Esophagus mucosa (tissue), 1 donor: Measurements from ENCODE around the gene TBC1D16. TPM values are rescaled to one million over a fixed set of nuclear protein-coding genes. Genes with fewer than 3 reads are reported as not detected.
A peak's percentile ranks its signal among the peaks of the same experiment; 100 is the strongest.
"Not testable (repeated sequence)": the region's sequence is repeated elsewhere in the genome, so short reads cannot be mapped to it uniquely, and the experiment has no call there.

Source experiments
- ATAC-seq: fragments of 200-7000 bp; cut with Tn5 transposase; one replicate; pipeline ENCODE4 v1.9.1; 2020
- total RNA-seq: library from RNA; stranded (reverse); gene quantifications from one replicate; pipeline ENCODE4 v1.2.4, GENCODE V29; 2023
- donor health status: DM: yes; HTN: yes; CAD: no.

TBC1D16 gene
- total RNA-seq, 1 donor from 2014 or later = 8.9 TPM

DNA sequence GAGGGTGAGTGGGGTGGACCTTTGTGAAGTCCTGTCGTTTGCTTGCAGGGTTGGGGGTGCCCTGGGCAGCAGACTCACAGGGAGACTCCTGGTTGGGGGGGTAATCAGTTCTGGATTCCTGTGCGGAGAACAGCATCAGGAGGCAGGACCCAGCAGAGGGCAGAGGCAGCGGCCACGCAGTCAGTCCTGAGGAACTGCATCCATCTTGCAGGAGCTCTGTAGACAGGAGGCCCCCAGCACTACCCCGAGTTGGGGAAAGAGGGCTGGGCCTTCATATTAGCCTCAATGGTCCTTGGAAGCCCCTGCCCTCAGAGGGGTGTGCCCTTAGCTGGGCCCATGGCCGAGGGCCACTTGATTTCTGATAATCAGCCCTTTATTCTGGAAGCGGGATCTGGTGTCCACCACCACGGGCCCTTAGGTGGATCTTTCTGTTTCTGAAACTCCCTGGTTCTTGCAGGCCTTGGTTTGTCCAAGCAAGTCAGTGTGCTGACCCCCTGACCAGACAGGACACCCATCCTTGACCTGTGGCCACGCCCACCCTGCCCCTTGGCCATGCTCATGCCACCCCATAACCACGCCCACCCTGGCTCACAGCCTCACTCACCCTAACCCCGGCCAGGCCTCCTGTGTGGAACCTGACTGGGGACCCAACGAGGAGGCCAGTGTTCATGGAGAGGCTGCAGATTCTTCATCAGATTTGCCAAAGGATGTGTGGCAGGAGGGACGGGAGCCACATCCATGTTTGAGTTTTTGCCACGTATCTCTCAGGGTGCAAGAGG is 122.9 kb downstream of the TBC1D16 start:
- no peak for ATAC-seq

DNA sequence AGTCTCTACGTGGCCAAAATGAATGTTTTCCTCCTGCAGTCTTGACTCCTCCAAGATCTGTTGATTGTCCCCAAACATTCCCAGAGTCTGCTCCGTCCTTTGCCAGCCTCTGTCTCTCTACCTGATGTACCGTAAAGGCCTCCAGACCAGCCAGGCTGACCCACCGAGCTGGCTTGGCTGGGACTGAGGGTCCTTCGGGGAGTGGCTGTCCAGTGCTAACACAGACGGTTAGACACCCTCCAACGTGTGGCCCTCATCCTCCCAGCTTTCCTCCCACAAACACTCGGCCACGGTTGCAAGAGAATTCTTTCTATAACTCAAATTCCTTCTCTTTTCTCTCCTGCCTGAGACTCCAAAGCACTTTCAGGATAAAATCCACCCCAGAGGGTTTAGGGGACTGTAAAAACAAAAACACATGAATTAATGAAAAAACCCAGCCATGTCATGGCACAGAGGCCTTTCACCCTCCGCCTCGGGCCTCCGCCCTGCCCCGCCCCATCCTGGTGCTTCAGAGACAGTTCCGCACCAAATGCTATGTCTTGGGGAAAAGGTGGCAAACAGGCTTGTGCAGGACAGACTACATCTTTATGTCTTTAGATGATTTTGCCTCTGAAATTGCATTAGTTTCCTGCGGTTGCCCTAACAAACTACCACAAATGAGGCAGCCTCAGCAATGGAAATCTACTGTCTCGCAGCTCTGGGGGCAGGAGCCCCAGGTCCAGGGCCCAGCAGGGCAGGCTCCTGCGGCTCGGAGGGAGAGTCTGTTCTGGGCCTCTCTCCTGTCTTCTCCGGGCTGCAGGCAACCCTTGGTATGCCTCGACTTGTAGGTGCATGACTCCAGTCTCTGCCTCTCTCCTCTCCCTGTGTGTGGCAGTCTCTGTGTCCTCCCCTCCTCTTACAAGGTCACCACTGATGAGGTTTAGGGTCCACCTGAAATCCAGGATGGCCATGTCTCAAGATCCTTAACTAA is 124.0 kb downstream of the TBC1D16 start:
- ATAC-seq = no peak

DNA sequence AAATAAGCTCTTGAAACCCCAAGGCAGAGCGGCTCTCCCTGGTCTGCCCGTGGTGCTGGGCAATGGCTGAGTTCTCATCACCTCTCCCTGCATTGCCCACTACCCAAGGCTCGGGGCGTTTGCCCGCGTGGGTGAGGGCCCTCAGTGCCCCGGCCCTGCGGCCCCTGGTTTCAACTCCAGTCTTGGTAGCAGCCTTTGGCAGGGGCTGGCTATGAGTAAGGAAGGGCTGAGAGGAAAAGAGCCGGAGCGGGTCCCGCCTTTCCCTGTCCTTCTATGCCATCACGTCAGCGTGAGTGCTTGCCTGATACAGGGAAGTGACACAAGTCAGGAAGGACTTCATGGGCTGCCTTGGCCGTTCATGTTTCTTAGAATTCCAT is 124.7 kb downstream of the TBC1D16 start:
- no peak for ATAC-seq

DNA sequence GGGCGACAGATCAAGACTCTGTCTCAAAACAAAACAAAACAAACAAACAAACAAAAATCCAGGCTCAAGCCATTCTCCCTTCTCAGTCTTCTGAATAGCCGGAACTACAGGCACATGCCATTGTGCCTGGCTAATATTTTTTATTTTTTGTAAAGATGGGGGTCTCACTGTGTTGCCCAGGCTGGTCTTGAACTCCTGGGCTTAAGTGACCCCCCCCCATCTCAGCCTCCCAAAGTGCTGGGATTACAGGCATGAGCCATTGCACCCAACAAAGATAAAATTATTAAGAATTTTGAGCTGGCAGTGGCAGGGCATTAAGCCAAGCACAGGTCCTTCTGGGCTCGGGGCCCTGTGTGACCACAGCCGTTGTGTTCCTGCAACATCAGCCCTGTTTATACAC is 126.6 kb downstream of the TBC1D16 start:
- no peak for ATAC-seq

DNA sequence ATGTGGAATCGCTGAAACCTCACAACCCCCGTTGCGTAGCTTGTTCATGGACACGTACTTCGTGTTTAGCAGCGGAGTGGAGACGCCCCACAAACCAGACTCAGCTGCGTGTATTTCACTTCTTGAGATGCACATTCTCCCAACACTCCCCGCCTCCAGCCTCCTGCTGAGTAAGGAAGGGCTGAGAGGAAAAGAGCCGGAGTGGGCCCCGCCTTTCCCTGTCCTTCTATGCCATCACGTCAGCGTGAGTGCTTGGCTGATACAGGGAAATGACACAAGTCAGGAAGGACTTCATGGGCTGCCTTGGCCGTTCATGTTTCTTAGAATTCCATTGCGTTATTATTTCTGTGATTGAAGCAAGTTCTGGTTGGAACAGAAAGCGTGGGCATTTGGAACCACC is 127.8 kb downstream of the TBC1D16 start:
- peak; percentile 64 for ATAC-seq

DNA sequence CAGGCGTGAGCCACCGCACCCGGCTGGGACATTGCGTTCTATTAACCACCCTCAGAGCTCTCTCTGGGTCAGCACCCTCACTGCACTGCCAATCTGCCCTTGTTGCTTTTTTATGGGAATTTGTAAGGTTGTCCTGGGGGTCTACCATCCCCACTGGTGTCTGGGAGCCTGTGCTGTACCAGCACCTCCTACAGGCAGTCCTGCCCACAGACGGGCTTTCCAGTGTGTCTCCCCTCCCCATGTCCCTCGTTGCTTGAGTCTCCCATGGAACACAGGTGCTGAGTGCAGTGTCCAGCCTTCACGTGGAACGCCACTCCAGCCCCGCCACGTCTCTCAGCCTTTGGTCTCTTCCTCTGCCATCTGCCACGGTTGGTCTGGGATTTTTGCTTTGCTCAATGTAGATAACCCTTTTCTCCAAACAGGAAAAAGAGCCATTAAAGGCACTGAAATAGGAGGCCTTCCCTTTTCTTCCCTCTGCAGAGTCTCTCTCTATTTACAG is 128.4 kb downstream of the TBC1D16 start:
- no peak for ATAC-seq

DNA sequence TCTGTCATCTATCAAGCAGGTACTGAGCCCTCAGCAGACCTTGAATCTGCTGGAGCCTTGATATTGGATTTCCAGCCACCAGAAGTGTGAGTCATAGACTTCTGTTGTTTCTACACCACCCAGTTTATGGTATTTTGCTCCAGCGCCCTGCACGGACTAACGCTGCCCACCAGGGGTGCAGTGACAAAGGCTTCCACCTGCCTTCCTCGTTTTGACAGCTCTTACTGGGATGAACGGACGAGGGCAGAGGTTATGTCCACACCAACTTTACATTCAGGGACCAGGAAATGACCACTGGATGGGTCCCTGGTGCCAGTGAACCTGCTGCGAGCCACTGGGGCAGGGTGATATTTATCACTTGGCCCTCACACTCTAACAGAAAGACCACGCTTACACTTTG is 129.8 kb downstream of the TBC1D16 start:
- ATAC-seq = no peak

DNA sequence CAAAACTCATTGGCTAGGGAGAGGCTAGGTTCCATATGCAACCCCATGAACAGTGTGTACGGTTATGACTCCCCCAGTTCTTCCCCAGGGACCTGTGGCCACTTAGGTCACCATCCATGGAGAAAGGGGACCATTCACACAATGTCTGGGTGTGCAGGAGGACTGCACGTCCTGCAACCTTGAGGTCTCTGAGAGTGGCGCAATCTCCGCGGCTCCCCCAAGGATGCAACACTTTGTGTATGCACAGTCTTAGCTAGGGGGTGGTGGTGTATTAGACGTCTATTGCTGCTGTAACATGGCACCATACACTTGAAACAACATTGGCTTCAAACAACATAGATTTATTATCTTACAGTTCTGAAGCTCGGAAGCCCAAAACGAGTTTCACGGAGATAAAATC is 130.8 kb downstream of the TBC1D16 start:
- no peak for ATAC-seq

DNA sequence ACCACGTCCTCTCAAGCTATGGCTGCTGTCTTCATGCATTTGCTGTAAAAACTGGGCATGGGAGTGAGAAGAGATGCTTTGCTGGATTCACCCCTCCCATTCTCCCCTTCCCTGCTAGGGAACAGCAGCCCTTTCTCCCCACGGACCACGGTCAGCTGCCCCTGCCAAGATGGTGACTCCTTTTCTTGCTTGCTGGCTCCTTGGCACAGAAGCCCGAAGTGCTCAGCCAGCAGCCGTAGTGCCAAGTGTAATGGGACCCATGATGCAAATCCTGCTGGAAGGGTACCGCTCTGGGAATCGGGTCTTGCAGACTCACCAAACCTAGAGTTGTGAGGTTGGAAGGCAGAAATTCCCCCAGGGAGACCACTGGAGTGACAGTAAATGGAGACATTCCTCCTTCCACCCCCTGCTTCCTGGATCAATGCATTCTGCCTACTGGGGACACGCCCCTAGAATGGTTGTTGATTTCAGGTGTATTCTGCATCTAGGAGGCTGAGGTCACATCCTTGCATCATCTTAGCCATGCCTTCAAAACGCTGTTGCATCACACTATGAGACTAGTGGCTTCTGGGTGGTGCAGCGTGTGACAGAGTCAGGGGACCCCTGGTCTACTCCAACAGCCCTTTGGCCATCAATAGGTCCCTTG is 133.4 kb downstream of the TBC1D16 start:
- peak; percentile 47 for ATAC-seq

DNA sequence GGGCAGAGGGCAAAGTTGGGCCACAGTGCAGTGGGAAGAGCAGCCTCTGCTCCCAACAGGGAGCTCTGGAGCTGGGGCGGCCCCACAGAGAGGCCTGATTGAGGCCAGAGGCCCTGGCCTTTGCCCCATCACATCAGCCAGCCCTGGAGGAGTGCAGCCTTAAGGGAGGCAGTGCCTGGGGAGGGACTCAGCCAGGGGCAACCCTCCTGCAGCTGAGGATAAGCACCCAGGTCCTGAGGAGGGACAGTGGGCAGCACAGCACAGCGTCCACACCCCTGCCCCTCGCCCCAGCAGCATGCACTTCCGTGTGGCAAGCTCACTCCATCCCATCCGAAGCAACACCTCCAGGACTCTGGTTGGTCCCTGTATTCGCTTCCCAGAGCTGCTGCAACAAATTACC is 134.5 kb downstream of the TBC1D16 start:
- no peak for ATAC-seq

DNA sequence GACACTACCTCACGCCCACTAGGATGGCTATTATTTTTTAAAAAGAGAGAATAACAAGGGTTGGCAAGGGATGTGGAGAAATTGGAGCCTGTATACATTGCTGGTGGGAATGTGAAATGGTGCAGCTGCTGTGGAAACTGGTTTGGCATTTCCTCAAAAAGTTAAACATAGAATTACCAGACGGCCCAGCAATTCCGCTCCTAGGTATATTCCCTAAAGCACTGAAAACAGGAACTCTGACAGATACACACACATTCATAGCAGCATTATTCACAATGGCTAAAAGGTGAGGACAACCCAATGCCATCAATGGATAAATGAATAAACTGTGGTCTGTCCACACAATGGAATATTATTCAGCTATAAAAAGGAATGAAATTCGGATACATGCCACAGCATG is 136.1 kb downstream of the TBC1D16 start:
- no peak for ATAC-seq

DNA sequence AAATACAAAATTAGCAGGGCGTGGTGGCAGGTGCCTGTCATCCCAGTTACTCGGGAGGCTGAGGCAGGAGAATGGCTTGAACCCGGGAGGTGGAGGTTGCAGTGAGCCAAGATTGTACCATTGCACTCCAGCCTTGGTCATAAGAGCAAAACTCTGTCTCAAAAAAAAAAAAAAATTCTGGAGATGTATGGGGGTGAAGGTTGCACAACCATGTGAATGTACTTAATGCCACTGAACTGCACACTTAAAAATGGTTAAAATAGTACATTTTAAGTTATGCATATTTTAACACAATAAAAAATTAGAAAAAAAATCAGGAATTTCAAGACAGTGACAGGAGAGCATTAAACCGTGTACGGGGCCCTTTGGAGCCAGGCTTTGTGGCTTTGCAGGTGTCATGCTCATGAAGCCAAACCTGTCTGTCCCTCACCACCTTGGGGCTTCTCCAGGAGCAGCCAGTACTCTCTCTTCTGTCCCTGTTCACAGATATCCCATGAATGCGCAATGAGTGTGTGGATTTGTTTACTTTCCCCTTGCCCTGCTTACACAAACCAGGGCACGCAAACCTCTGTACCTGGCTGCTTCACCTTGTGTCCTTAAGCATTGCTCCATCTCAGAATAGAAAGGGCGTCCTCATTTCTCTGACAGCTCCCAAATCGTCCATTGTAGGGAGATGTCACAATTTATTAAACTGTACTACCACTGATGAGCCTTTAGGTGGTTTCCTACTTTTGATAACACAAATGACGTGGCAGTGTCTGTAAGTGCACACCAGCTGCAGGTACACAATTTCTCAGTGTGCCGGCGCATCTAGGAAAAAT is 138.2 kb downstream of the TBC1D16 start:
- ATAC-seq = no peak

DNA sequence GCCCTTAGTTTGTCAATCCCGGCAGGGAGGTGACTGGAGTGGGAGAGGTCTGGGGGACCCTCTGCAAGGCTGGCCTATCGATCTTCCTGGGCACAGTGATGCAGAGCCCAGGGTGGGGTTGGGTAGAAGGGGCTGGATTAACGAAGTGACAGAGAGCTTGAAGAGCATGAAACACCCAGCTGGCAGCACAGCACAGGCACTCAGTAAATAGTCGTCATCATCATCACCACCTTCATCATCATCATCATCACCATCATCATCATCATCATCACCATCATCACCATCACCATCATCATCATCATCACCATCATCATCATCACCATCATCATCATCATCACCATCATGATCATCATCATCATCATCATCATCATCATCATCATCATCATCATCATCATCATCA is 142.2 kb downstream of the TBC1D16 start:
- ATAC-seq = not testable (repeated sequence)

DNA sequence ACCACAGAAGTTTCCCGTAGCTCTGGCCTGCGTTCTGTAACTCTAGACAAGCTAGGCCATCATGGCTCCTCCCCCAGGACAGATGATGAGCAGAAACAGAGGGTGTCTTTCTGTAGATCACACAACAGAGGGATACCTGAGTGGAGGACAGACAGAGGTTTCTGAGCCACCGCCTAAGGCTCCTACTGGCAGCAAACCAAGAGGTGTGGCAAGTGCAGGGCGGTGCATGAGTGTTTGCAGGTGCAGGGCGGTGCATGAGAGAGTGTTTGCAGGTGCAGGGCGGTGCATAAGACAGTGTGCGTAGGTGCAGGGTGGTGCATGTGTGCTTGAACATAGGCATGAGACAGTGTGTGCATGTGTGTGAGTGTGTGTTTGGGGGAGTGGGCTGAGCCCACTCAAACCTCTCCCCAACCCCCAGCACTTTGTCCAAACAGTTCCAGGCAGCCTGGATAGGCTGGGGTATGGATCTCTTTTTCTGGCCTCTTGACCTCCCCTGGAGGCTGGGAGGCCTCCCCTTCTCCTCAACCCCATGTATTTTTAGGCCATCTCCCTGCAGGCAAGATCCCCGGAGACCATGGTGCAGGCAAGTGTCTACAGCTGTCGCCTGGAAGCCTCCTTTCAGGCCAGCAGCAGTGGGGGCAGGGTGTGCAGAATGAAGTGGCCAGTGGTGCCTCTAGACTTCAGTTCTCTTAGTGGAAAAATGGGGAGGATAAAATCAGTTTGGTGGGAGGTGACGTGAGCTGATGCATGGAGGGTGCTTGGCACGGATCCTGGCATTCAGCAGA is 143.0 kb downstream of the TBC1D16 start:
- peak; percentile 81 for ATAC-seq

DNA sequence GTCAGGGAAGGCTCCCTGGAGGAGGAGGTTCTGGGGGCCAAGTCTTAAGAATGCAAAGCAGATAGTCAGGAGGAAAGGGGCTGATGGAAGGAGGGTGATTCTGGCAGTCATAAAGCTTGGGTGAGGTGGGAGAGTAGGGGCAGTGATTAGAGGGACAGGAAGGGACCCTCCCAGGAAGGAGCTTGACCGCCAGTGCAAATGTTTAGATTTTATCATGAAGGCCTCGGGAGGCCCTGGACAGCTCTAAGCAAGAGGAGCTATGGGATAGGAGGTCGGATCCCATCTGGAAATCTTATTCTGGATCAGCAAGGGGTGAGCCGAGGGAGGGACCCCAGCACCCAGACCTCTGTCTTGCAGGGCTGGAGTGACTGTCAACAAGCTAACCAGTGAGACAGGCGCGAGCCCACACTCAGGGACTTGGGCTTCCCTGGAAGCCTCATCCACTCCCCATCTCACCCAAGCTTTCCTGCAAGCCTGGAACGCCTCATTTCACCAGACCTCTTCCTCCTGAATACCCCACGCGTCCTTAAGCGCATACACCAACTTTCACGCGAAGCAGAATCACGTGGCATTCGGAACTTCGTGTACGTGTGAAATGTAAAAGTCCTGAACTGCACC is 144.4 kb downstream of the TBC1D16 start:
- no peak for ATAC-seq

DNA sequence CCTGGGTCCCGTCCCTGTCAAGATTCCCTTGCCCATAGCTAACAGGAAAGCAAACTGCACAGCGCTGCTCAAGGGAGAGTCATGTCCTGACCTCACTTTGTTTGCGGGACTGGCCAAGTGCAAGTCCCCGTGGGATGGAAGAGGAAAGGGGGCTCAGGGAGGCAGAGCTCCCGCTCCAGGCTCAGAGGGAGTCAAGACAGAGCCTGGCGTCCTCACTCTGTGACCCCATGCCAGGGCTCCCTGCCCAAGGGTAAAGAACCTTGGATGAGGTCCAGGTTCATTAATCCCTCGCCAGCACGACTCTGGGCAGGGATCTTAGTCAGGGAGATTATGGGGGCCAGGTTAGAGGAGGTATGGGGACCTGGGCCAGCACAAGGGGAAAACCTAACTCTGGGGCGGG is 145.0 kb downstream of the TBC1D16 start:
- ATAC-seq = no peak

DNA sequence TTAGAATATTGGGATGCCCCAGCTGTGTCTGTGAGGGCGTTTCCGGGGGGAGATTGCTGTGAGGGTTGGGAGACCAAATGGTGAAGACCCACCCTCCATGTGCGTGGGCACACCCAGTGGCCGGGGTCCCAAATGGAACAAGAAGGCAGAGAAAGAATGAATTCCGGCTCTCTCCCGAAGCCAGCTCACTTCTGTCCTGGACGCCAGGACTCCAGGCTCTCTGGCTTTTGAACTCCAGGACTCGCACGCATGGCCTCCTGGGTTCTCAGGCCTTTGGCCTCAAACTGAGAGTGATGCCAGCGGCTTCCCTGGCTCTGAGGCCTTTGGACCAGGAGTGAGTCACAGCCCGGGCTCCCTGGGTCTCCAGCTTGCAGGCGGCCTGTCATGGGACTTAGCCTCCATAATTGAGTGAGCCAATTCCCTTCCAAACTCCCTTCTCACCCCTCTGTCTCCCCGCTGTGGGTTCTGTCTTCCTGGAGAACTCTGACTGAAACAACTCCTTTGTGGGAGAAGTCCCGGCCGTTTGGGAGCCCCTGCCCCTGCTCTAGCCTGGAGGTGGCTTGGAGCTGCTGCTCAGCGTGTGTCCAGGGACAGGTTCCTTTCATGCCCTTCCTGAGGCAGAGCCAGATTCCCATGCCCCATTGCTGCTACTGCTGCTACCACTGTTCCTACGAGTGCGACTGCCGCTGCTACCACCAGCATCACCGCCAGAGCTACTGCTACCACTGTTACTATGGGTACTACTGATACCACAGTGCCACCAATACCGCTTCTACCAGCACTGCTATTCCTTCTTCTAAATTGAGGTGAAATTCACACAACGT is 146.6 kb downstream of the TBC1D16 start:
- ATAC-seq = no peak

DNA sequence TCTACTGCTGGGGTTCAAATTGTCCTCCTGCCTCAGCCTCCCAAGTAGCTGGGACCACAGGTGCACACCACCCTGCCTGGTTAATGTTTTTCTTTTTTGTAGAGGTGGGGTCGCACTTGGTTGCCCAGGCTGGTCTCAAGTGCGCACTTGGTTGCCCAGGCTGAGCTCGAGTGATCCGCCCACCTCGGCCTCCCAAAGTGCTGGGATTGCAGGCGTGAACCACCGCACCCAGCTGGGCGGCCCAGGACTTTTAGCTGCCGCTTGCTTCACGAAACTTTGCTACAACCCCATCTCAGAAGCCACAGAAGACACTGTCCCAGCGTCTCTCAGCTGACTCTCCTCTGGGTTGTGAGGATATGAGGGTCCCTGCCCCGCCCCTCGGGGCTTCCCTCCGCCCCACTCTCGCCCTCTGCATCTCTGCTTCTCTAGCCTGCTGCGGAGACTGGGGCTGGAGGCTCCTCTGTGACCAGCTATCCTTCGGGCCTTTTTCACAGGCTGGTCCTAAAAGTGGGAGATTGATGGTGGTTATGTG is 147.6 kb downstream of the TBC1D16 start:
- no peak for ATAC-seq

DNA sequence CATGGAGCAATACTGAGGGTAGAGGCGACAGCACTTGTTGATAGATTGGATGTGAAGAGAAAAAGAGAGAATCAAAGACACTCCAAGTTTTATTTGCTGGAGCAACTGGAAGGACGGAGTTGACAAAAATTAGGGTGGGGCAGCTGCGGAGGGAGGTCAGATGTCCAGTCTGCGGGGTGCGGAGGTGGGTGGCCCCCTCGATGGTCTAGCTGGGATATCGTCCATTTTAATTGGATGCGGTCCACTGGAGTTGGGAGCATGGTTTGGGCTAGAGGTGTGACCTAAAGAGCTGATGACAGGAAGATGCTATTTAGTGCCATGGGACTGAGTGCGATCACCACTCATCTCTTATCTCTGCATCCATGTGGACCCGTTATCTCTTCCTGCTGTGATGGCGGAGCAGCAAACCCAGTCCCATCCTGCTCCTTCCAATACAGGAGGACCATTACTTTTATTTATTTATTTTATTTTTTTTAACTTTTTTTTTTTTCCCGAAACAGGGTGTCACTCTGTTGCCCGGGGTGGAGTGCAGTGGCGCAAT is 148.2 kb downstream of the TBC1D16 start:
- no peak for ATAC-seq
